GM18909 (cell line): Measurements from ENCODE around the gene MACROD2.

ENCODE experiments used
- ATAC-seq: cut with Tn5 transposase; IDR thresholded peaks from one replicate; pipeline ENCODE4 v1.9.1; 2021; ENCODE audit warnings: mild to moderate bottlenecking; ENCODE audit not compliant: unreplicated experiment, poor library complexity

The MACROD2 gene

GRCh38 chr20:14497004-14497403 is 501.7 kb downstream of the MACROD2 start:
- ATAC-seq: no peak

GRCh38 chr20:14498772-14499171 is 503.5 kb downstream of the MACROD2 start:
- no peak for ATAC-seq

DNA sequence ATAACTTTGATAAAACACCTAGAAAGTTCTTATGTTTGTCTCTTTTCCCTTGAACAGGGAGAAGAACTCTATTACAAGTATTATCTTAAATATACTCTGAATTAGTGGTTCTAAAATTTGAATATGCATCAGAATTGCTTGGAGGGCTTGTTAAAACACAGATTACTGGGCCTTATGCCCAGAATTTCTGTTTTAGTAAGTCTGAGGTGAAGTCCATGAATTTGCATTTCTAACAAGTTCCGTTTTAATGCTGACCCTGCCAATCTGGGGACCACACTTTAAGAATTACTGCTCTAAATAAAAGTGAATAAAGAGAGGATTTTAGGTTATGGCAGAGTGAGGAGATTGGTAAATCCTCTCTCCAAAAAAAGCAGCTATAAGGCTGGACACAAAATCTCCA is 510.2 kb downstream of the MACROD2 start:
- ATAC-seq: no peak

GRCh38 chr20:14507711-14508110 is 512.4 kb downstream of the MACROD2 start:
- ATAC-seq: no peak

- no peak for ATAC-seq
These were observed 515.0 kb downstream of the MACROD2 start for GRCh38 chr20:14510341-14510740.

- ATAC-seq: no peak
These were observed 517.5 kb downstream of the MACROD2 start for GRCh38 chr20:14512839-14513238.

DNA sequence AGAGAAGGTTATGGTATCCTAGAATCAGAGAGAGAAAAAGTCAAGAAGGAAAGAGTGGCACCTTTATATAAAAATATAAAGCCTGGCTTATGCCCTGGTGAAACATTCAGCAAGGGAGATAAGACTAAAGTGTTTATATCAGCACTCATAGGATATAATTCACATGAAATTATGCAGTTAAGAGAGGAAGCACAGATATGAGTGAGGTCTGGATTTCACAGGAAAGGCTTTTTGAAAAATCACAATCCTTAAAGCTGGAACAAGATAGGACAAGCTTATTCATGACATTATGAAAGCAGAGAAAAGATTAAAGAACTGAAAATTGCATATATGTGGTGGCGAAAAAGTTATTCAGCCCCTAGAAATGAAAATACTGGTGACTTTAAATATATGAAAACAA is 523.3 kb downstream of the MACROD2 start:
- no peak for ATAC-seq

GRCh38 chr20:14521016-14521415 is 525.7 kb downstream of the MACROD2 start:
- ATAC-seq: no peak

GRCh38 chr20:14521436-14521835 is 526.1 kb downstream of the MACROD2 start:
- ATAC-seq: no peak

- no peak for ATAC-seq
These were observed 527.3 kb downstream of the MACROD2 start for GRCh38 chr20:14522595-14522994.

DNA sequence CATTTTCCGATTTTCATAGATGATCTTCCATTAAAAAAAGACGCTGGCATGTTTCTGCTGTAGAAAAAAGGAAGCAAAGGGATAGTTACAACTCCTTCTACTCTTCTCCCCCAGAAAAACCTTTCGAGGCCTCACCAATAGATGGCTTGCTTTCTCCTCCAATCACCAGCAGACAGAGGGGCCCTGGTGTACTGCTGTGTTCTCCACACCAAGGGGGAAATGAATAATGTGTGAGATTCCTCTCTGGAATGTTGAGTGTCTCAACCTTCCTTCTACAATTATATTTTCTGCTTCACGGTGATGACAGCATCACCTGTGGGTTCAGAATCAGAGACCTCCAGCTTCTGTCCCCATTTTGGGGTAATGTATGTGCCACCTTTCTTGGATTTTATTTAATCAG is 527.8 kb downstream of the MACROD2 start:
- ATAC-seq: no peak

DNA sequence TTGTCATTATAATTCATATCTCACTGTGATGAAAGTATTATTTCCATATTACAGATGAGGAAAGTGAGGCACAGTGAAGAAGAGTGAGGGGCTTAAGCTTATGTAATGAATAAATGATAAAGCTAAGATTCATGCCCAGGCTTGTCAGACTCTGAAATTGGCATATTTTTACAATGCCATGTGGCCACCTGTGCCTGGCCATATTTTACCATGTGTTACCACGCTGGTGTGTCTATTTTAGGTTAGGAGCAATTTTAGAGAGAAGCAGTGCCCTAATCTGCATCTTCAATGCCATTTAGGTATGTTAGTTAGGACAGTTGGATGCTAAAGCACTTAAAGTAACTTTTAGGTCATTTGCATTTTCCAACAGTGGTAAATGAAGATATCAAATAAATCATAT is 530.1 kb downstream of the MACROD2 start:
- ATAC-seq: no peak

- ATAC-seq: no peak
These were observed 531.6 kb downstream of the MACROD2 start for GRCh38 chr20:14526891-14527290.

- no peak for ATAC-seq
These were observed 536.5 kb downstream of the MACROD2 start for GRCh38 chr20:14531786-14532185.

- no peak for ATAC-seq
These were observed 541.4 kb downstream of the MACROD2 start for GRCh38 chr20:14536738-14537137.

DNA sequence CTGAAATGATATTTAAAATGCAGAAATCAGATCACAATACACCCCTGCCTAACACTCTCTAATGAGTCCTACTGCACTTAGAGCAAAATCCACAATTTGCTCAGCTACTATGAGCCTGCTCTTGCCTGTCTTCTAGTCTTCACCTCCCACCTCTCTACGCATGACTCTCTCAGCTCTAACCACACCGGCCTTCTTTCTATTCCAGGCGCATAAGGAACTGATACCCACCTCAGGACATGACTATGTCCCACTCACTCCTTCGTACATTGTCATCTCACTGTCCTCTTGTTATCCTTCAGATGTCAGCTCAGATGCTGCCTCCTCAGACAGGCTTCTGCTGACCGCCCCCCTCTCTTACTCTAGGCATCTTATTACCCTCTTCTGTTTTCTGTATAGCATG is 543.1 kb downstream of the MACROD2 start:
- peak; percentile 73 for ATAC-seq

GRCh38 chr20:14543040-14543439 is 547.7 kb downstream of the MACROD2 start:
- ATAC-seq: no peak

DNA sequence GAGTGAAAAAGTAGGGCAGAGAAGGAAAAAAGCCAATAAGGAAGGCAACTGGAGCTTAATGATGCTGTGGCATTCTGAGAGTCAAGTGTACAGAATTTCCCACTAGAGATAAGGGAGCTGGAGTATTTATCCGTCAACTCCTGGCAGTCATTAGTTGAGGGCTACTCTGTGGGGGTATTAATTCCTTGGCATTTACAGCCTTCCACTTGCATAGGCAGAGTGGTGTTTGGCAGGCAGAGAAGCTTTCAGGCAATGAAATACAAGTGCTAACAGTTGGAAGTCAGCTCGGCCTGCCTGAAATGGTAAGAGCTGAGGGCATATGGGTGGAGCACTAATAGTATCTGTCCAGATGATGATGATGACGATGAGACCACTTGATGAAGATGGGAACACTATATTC is 549.4 kb downstream of the MACROD2 start:
- no peak for ATAC-seq

DNA sequence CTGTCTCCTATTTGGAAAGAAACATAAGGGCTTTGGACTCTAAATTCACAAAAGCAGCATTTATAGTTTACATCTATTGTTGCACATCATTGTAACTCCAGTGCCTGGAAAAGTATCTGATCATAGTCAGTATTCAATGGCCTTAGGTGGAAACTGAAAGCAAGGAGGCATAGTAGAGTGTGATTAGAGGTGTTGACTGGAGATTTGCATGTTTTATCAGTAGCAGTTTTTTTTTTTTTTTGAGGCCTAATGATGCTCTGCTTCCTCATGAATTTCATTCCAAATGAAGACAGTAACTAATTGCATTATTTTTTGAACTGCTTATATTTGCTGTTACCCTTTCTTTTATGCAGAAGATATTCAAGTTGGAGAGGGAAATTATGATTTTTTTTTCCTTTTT is 555.3 kb downstream of the MACROD2 start:
- no peak for ATAC-seq

DNA sequence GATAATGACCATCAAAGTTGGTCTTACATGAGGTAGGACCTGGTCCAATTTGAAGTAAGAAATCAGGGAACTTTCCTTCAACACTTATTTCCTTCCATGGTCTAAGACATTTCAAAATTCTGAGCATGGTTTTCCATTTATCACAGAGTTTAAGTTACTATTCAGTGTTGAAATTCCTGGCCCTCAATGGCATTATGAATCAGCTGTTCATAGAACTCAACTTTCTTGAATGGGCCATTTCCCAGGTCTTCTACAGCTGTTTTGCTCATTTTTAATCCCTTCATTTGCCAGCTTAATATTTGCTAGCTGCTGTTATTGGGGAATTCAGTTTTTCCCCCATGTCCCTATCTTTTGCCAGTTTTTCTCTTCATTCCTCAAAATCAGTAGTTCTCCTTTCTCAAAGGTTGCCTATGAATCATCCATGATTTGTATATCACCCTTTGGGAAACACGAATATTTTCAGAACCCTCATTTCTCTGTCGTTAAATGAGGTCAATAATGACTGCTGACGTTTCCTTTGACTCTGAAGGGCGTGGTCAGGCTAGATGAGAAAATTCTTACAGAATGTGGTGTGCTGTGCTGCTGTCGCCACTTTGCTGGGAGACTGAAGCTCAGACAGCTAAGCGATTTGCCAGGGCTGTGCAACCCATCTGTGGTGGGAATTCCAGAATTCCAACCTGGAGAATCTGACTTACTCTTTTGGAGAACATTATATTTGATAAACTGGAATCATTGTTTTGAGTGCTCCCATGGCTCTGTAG is 558.6 kb downstream of the MACROD2 start:
- no peak for ATAC-seq

GRCh38 chr20:14555676-14556075 is 560.4 kb downstream of the MACROD2 start:
- no peak for ATAC-seq

- no peak for ATAC-seq
These were observed 560.9 kb downstream of the MACROD2 start for GRCh38 chr20:14556206-14556605.

DNA sequence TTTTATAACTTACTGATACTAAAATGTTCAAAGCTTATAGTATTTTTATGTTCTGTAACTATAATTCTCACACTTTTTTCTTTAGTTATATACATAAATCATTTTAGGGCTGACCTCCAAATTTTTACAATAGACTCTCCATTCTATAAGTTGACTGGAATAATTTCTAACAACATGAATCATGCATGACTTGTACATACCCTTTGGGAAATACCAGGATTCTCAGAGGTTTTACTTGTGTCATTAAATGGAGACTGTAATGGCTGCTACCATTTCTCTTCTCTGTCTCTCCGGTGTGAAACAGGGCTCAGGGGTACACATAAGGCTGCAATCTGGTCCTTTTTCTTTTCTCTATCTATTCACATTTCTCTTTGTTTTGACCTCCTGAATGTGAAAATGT is 564.3 kb downstream of the MACROD2 start:
- no peak for ATAC-seq
